Erythroblast (primary cell): ENCODE measurements around the gene SLC18A2.

Source experiments
- GATA1 ChIP-seq: IDR thresholded peaks from 2 replicates; pipeline ENCODE4 v1.6.1; 2011; ENCODE audit warnings: low read depth, mild to moderate bottlenecking, control low read depth, low read length, moderate library complexity
- POLR2A ChIP-seq: IDR thresholded peaks from 2 replicates; pipeline ENCODE4 v1.6.1; 2011; ENCODE audit warnings: mild to moderate bottlenecking, low read length

DNA sequence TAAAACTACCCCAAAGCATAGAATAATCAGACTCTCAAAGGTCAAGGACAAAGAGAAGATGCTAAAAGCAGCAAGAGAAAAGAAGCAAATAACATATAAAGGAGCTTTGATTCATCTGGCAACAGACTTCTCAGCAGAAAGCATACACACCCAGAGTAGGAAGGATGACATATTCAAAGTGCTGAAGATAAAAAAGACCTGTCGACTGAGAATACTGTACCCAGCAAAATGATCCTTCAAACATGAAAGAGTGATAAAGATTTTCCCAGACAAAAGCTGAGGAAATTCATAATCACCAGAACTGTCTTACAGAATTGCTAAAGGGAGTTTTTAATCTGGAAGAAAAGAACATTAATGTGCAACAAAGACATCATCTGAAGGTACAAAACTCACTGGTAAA lies 28.7 kb upstream of the SLC18A2 start:
- no peak for TF ChIP-seq POLR2A
- TF ChIP-seq GATA1, result no peak
